AG04449 (cell line): ENCODE data around the gene EIF5A.

Source experiments
- CTCF ChIA-PET: fragments of 350-600 bp; formaldehyde crosslinking; extraction: SDS; loops from one replicate; lab custom pipeline; 2021; ENCODE audit warnings: antibody characterized with exemption; lab: Yijun Ruan, JAX
- POLR2A ChIA-PET: fragments of 400-600, 350-600 bp; formaldehyde crosslinking; extraction: SDS; loops from one replicate; lab custom pipeline; 2020; ENCODE audit warnings: antibody characterized with exemption, inconsistent platforms; lab: Yijun Ruan, JAX
- DNase-seq: peaks from one replicate; pipeline ENCODE4 v3.0.0-alpha.2; 2010; ENCODE audit warnings: low read depth, low spot score
- H3K4me3 ChIP-seq: 2 replicates; pipeline ENCODE4 v1.5.1; 2011; ENCODE audit warnings: low read depth, mild to moderate bottlenecking, control low read depth, low read length
- TF ChIP-seq, protein P1 (sequence below): IDR thresholded peaks from one replicate; pipeline ENCODE4 v1.5.1; 2011; ENCODE audit warnings: mild to moderate bottlenecking, moderate library complexity, low read length, control low read depth, inconsistent platforms; ENCODE audit not compliant: insufficient read depth; ENCODE audit errors: missing control alignments

The EIF5A gene

DNA sequence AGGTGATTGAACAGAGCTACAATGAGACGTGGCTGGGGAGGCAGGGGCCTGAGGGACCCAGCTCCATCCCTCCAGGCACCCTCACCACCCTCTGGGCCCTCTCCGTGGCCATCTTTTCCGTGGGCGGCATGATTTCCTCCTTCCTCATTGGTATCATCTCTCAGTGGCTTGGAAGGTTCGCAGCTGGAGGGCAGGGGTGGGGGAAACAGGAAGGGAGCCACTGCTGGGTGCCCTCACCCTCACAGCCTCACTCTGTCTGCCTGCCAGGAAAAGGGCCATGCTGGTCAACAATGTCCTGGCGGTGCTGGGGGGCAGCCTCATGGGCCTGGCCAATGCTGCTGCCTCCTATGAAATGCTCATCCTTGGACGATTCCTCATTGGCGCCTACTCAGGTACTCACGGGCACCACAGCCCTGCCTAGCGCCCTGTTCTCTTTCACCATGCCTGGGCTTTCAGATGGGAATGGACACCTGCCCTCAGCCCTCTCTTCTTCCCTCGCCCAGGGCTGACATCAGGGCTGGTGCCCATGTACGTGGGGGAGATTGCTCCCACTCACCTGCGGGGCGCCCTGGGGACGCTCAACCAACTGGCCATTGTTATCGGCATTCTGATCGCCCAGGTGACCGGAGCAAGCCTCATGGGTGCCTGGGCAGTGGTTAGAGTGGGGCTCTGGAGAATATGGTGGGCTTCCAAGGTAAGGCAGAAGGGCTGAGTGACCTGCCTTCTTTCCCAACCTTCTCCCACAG is 23.8 kb upstream of the EIF5A start:
- CTCF ChIA-PET, result interaction anchor here (0.8 to 13.4 kb wide), 7 partner anchors 8 to 277 kb away, joined by 3 to 255 read pairs (median 7); no protein-coding TSS in a partner anchor
- DNase-seq, result no peak
- H3K4me3 ChIP-seq, result no peak overlapping the region
- POLR2A ChIA-PET, result no interaction called here
- TF ChIP-seq, protein P1, sequence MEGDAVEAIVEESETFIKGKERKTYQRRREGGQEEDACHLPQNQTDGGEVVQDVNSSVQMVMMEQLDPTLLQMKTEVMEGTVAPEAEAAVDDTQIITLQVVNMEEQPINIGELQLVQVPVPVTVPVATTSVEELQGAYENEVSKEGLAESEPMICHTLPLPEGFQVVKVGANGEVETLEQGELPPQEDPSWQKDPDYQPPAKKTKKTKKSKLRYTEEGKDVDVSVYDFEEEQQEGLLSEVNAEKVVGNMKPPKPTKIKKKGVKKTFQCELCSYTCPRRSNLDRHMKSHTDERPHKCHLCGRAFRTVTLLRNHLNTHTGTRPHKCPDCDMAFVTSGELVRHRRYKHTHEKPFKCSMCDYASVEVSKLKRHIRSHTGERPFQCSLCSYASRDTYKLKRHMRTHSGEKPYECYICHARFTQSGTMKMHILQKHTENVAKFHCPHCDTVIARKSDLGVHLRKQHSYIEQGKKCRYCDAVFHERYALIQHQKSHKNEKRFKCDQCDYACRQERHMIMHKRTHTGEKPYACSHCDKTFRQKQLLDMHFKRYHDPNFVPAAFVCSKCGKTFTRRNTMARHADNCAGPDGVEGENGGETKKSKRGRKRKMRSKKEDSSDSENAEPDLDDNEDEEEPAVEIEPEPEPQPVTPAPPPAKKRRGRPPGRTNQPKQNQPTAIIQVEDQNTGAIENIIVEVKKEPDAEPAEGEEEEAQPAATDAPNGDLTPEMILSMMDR, result no peak

DNA sequence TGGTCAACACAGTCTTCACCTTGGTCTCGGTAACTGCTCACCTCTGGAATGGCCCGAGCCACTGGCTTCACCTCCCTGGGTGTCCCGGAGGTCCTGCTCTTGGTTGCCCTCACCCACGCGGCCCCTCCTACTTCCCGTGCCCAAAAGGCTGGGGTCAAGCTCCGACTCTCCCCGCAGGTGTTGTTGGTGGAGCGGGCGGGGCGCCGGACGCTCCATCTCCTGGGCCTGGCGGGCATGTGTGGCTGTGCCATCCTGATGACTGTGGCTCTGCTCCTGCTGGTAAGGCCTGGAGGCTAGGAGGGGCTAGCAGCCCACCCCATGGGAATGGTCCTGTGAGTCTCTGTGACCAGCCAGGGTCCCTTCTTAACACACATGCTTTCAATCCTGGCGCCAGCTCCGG is 22.5 kb upstream of the EIF5A start:
- POLR2A ChIA-PET, result interaction anchor here (0.9 kb wide), 1 partner anchor 30 kb away, joined by 3 read pairs; the partner anchor contains the start of gene GPS2

DNA sequence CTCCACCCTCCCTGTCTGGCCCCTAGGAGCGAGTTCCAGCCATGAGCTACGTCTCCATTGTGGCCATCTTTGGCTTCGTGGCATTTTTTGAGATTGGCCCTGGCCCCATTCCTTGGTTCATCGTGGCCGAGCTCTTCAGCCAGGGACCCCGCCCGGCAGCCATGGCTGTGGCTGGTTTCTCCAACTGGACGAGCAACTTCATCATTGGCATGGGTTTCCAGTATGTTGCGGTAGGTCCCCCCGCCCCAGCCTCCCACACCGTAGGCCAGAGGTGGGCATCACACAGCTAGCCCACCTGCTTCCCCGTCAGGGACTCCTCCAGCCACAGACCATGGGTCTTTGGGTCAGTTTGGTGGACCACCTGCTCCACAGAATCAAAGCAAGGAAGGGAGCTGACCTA is 21.7 kb upstream of the EIF5A start:
- POLR2A ChIA-PET, result interaction anchor here (0.9 kb wide), 1 partner anchor 29 kb away, joined by 3 read pairs; the partner anchor contains the start of gene GPS2

More for the DNA sequence above, 22.5 kb upstream of the EIF5A start:
- CTCF ChIA-PET, result interaction anchor here (1.0 to 13.4 kb wide), 4 partner anchors 16 to 85 kb away, joined by 3 to 255 read pairs (median 4); no protein-coding TSS in a partner anchor
- H3K4me3 ChIP-seq, result no peak overlapping the region
- DNase-seq, result no peak
- TF ChIP-seq, protein P1, result no peak

DNA sequence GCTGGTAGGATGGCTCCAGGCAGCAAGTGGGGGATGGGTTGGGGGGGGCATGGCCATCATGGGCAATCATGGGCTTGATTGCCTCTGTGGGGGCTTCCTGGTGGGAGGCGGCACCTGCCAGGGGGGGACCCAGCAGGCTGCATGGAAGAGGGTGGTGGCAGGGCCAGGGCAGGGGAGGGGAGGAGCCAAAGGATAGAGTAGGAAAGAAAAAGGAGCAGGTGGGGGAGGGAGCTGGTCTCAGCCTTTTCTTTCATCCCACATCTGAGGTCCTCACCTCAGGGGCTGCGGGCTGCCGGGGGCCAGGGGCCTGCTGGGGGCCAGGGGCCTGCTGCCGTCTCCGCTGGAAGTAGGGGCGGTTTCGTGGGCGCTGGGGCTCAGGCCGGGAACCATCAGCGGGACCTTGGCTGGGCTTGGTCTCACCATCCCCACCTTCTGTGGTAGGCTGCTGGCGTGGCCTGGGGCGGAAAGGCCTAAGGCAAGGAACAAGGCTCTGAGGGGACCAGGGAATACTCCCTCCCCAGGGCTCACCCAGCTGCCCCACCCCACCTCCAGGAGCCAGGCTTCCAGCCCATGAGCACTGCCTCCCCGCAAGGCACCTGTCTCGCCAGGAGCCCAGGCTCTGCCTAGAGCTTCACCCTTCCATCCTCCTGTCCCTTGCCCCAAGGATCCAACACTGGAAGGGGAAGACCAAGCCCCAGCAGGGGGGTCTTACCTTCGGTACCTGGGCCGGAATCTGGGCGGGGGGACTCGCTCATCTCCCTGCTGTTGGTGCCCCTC is 18.0 kb upstream of the EIF5A start:
- DNase-seq, result no peak
- POLR2A ChIA-PET, result no interaction called here
- H3K4me3 ChIP-seq, result no peak overlapping the region
- TF ChIP-seq, protein P1, result no peak
- CTCF ChIA-PET, result interaction anchor here (1.1 to 13.4 kb wide), 3 partner anchors 9 to 152 kb away, joined by 3 to 255 read pairs (median 56); partner anchors contain the start of gene SLC2A4

More for the DNA sequence above, 21.7 kb upstream of the EIF5A start:
- no peak for DNase-seq
- no peak overlapping the region for H3K4me3 ChIP-seq
- CTCF ChIA-PET, result interaction anchor here (1.0 to 13.4 kb wide), 4 partner anchors 15 to 65 kb away, joined by 3 to 255 read pairs (median 4); no protein-coding TSS in a partner anchor
- TF ChIP-seq, protein P1, result no peak

DNA sequence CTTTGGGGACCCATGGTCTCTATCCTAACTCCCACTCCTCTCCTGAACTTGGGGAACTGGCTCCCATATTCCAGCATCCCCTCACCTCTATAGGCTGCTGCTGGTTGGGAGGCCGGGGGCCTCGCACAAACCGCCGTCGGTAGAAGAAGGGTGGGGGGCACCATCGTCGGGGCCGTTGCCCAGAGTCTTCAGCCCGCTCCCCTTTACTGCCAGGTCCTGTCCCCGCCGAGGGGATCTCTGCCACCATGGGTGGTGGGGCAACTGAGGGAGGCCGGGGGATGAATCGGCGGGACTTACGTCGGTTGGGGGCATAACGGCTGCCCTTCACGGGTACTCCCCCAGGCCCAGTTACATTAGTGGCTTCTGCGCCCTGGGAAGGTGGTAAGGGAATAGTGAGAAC is 17.3 kb upstream of the EIF5A start:
- no peak overlapping the region for H3K4me3 ChIP-seq
- ChIA-PET POLR2A (no interaction called here), CTCF (interaction anchor here (5.6 to 13.4 kb wide), 2 partner anchors 9 to 11 kb away, joined by 56 to 255 read pairs; partner anchors contain the start of gene SLC2A4)
- no peak for DNase-seq
- TF ChIP-seq, protein P1, result no peak
